ENCODE data around the gene FRS3.
"Not testable (repeated sequence)": the region's sequence is repeated elsewhere in the genome, so short reads cannot be mapped to it uniquely, and the experiment has no call there.

The FRS3 gene, protein sequence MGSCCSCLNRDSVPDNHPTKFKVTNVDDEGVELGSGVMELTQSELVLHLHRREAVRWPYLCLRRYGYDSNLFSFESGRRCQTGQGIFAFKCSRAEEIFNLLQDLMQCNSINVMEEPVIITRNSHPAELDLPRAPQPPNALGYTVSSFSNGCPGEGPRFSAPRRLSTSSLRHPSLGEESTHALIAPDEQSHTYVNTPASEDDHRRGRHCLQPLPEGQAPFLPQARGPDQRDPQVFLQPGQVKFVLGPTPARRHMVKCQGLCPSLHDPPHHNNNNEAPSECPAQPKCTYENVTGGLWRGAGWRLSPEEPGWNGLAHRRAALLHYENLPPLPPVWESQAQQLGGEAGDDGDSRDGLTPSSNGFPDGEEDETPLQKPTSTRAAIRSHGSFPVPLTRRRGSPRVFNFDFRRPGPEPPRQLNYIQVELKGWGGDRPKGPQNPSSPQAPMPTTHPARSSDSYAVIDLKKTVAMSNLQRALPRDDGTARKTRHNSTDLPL

GRCh38 chr6:41779788-41780550 lies at the start of gene FRS3:
TSS of gene FRS3 (minus strand) at chr6:41779900. CDS start at chr6:41776987, 2,913 bp downstream.
- DNase-seq, result peak; percentile 67

DNA sequence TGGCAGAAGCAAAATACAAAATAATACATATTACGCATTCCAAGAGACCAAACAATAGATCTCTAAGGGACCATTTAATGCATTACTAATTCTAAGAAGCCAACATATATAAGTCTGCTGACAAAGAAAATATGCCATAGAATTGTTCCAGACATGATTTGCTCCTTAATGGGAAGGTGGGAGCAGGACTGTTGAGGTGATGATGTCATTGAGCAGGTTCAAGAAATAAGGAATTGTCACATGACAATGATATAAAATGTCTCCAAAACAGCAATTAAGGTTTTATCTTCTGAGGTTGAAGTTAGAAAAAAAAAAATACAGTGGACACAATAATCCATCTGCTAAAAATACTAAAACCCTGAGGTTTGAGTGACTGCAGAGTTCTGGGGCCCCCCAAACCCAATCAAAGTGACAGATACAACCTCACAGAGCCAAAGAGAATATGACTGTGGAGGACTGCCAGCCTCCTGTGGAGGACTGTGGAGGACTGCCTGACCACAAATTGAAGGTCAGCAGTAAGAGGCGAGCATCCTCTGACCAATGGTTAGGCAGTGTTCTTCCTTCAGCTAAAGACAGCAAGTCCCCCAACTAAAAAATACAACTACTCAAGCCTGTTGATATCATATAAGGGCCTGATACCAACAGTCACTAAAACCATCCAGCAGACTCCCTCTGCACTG lies 46.8 kb upstream of the FRS3 start:
- DNase-seq, result no peak

DNA sequence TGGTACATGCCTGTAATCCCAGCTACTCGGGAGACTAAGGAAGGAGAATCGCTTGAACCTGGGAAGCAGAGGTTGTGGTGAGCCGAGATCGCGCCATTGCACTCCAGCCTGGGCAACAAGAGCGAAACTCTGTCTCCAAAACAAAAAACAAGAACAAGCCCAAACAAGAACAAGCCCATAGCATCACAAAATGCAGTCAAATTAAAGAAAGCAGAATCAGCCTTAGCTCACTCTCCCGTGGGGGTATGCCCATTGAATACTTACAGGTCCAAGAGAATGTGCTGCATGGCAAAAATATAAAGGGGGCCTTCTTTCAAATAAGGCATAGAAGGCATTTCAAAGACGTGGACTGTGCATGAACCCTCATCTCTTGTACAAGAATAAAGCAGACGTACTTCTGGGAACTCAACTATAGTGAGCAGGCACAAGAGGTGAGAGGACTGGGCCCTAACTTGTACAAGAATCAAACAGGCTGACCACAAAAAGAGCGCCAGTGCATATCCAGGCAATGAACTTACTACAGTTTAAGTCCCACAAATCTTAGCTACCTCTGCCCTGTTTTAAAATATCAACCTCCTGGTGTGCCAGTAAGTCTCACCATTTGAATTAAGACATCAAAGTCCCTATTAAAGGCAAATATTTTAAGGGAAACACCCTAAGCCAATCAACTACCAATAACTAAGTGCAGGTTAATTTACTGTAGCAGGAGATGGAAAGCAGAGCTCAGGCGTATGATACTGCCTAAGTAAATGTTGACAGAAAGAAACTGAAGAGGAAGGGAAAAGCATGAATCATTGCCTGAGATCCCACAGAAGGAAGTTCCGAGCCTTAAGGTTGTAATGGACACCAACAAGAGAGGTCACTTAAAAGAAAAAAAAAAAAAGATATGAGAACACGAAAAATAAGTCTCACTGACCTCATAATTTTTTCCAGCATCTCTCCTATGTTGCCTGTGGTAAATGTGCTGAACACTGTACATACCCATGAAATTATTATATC lies 45.2 kb upstream of the FRS3 start:
- no peak for DNase-seq

DNA sequence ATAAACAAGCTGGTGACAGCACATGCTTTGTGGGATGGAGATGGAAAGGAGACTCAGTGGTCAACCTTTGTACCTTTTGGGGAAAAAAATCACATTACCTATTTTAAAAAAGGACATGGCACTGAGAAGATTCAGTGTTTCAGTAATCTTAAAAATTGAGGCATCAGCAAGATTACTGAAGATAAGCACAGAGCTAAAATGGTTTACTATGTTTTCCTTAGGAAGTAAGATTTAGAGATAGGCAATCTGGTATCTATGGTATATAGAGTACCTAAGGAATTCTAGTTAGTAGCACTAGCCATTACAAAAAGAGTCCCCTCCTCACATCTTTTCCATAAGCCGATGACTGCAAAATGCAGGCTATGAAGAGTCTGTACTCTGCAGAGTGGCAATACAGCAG lies 43.5 kb upstream of the FRS3 start:
- no peak for DNase-seq

DNA sequence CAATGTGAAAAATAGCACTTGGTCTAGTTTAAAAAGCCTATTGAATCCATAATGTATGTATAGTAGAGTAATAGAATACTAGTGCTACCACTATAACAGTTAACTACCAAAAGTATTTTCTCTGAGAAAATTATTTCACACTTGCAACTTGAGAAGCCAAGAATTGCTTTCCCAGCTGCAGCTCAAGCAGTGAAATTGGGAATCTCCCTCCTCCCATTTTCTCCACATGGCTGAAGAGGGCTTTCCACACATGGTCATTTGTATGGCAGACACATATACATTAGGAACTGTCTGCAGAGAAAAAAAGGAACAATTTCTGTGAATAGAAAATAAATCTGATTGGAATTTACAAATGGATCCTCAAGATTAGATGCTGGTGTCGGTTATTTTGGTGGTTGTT lies 42.3 kb upstream of the FRS3 start:
- no peak for DNase-seq

DNA sequence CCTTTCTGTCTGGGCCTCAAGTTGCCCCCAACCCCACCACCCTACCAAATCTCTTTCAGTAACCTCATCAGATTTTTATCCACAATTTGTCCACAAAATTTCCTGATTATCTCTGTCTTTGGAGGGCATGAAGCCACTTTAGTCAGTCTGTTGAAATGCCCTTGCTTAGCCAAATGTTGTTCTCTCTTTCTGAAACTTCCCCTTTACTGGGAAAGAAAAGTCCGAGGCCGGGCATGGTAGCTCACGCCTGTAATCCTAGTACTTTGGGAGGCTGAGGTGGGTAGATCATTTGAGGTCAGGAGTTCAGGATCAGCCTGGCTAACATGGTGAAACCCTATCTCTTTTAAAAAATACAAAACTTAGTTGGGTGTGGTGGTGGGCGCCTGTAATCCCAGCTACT lies 41.6 kb upstream of the FRS3 start:
- DNase-seq, result no peak

DNA sequence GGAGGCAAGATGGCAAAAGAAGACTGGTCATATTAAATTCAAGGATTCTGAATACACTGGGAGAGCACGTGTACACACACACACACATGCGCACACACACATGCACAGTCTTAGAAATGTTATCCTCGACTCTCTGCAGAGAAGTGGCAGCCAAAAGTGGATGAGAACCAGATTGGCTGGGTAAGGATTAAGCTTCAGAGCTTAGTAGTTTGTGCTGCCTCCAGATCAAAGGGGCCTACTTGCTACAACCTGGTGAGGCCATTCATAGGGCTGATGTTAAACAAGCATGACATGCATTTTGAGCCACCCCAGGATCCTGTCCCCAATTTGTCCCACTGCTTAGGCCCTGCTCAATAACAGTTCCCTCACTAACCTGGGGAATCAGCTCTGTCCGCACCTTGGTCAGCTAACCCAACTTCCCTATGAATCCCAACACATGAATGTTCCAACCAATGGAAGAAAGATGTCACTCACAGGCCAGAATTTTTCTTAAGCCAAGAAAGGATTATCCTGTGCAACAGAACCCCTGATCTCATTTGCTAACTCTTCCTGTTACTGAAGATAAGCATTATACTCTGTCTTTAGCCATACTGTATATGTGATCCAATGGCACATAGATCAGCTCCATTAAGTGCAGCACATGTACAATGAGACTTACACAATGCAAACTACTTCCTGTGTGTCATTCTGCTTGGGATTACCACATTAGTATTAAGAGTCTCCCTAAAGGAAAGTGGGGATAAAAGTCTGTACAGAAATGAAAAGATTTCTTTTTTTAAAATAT lies 38.8 kb upstream of the FRS3 start:
- DNase-seq, result no peak

- no peak for DNase-seq
These were observed 35.9 kb upstream of the FRS3 start for GRCh38 chr6:41815587-41815986.

GRCh38 chr6:41814629-41815028 lies 34.9 kb upstream of the FRS3 start:
- no peak for DNase-seq

GRCh38 chr6:41813956-41814355 lies 34.3 kb upstream of the FRS3 start:
- DNase-seq, result no peak

DNA sequence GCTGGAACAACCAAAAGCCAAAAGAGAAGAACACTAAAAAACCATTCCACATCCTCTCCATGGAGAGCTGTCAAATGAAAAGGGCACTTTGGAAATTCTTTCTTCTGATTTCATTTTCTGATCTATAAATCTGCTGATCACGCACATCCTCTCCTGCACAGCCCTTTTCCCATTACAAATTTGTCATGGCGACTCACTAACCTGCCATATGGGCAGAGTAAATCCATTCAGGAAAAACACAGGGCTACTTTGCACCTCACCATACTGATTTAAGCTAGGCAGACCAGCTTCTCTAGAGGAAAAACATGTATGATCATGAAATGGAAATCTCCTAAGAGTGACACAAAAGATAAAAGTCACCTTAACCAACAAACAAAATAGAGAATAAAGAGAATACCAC lies 33.8 kb upstream of the FRS3 start:
- DNase-seq, result no peak

GRCh38 chr6:41811946-41812345 lies 32.2 kb upstream of the FRS3 start:
- DNase-seq, result not testable (repeated sequence)

DNA sequence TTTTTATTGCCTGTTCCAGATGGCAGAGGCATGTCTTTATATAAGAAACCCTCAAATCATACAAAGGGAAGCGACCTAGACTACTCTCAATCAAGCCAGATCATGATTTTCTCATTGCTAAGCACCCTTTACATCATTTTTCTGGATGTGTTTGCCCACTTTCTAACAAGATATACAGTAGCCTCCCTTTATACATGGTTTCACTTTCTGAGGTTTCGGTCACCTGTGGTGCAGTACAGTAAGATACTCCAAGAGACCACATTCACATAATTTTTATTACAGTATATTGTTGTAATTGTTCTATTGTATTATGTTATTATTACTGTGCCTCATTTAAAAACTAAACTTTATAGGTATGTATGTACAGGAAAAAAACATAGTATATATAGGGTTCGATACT lies 31.4 kb upstream of the FRS3 start:
- no peak for DNase-seq

- no peak for DNase-seq
These were observed 26.4 kb upstream of the FRS3 start for GRCh38 chr6:41805830-41806774.

DNA sequence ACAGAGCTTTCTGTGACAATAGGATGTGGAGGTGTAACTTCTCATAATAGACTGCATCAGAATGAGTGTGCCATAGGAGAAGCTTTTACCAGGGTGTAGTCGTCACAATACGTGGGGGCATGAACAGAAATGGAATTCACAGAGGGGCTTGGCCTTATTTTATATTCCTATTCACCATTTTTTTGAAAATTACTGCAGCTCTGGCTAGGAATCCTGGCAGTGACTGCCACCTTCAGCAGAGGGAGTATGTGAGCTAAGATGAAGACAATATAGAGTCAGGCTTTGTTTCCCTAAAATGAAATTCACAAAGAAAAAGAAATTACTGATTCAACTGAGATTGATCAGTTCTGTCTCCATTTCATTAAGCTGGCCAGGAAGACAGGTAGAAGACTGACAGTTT lies 21.7 kb upstream of the FRS3 start:
- peak; percentile 6 for DNase-seq

DNA sequence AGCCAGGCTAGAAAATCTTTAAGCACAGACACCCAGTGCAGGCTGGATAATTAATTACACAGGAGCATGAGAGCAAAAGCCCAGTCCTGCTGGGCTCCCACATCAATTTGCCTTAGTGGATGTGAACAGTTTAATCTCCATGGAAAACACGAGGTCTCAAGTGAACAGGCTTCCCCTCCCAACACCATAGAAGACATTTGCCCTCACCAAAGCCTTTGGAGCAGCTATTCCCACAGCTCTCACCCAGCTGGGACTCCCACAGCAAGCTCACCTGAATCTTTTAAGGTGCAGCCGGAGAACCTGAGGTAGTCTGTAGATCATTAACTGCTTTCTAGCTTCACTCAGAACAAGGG lies 19.8 kb upstream of the FRS3 start:
- no peak for DNase-seq

DNA sequence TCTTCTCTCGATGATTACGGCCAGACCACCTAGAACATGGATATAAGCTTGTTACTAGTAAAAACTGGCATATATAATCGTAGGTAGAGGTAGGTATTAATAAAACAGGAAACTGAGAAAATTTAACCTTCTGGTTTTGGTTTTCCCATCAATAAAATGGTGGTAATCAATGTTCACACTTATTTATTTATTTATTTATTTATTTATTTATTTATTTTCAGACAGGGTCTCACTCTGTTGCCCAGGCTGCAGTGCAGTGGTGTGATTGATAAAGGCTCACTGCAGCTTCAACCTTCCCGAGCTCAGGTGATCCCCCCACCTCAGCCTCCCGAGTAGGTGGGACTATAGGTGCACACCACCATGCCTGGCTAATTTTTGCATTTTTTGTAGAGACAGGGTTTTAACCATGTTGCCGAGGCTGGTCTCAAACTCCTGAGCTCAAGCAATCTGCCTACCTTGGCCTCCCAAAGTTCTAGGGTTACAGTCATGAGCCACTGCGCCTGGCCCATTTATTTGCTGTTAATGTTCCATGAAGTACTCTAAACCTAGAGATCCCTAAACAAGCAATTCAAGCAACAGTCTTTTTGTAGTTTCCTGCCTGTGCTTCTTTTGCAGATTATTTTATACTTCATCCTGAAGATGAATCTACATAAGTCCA lies 19.3 kb upstream of the FRS3 start:
- DNase-seq, result no peak

DNA sequence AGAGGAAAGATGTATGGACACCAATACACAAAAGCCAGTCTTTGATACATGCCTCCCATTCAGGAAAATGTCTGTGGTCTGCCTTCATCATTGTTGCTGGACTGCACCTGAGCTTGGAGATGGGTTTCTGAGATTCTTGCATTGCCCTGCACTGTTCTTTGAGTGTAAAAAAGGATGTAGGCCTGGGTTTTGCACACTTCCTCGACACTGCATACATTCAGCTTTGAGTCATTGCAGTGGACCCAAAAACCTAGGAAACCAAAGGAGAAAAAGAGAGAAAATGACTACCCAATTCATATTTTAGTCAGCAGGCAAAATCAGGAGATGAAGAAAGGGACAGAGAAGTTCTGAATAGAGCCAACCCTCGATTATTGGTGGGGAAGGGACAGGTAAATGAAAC lies 16.8 kb upstream of the FRS3 start:
- no peak for DNase-seq

- DNase-seq, result no peak
These were observed 12.3 kb upstream of the FRS3 start for GRCh38 chr6:41791984-41792383.

DNA sequence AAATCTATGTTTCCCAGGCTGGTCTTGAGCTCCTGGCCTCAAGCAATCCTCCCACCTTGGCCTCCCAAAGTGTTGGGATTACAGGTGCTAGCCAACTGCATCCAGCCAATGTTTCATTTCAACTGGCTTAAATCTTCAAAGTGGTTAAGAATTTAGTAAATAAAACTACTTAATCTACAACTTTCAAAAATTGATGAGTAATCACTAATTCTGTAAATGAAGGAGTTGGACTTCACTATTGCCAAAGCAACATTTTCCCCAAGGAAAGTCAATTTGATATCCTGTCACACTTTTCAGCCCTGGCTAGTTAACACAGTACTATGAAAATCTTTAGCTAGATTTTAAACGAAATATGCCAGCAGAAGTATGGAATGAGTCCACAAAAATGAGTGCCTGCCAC lies 11.6 kb upstream of the FRS3 start:
- DNase-seq, result no peak
